CD4-positive, alpha-beta T cell treated with Interleukin-15 for 1 hour (primary cell): ENCODE data around the gene SELPLG.
"Not testable (repeated sequence)": the region's sequence is repeated elsewhere in the genome, so short reads cannot be mapped to it uniquely, and the experiment has no call there.

Experiments used
- DNase-seq: peaks from one replicate; pipeline ENCODE4 v3.0.0-alpha.2; 2020

Gene SELPLG

DNA sequence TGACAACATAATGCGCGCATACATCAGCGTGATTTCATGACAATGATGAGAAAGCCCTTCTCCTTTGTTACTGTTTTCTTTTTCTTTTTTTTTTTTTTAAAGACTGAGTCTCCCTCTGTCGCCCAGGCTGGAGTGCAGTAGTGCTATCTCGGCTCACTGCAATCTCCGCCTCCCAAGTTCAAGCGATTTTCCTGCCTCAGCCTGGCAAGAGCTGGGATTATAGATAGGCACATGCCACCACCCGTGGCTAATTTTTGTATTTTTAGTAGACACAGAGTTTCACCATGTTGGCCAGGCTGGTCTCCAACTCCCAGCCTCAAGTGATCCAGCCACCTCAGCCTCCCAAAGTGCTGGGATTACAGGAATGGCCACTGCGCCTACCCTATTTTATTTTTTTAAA is 20.9 kb upstream of the SELPLG start:
- not testable (repeated sequence) for DNase-seq

DNA sequence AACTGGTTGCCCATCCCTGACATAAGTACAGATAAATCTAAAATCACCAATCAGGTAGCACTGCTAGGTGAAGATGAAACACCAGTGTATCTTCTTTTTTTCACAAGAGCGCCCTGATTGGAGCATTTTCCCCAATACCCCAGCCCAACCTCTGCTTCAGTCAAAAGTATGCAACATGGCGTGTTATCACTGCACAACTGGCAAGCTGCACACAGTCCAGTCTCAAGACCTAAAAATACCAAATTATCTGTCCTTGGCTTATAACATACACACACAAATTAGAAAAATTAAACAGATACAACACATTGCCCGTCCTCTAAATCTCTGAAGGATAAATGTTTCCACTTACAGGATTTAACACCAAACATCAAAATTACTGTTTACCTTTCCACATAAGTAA is 20.2 kb upstream of the SELPLG start:
- DNase-seq, result no peak

DNA sequence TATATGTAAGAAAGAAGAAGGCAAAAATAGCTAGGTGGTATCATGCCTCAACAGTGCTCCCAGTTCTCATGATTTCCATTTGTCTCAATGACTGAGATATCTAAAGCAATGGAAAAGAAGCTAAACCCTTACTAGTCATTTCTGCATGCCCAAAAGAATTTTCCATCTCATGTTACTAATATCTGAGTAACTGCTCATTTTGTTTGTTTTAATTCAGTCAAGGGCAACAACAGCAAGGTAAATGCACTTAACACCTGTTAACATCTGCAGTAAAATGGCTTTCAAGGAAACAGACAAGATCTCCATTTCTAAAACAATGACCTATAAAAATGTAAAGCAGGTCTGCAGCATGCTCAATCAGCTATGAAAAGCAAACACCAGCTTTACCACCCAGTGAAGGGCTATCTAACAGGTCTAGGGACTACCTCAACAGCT is 19.4 kb upstream of the SELPLG start:
- no peak for DNase-seq

DNA sequence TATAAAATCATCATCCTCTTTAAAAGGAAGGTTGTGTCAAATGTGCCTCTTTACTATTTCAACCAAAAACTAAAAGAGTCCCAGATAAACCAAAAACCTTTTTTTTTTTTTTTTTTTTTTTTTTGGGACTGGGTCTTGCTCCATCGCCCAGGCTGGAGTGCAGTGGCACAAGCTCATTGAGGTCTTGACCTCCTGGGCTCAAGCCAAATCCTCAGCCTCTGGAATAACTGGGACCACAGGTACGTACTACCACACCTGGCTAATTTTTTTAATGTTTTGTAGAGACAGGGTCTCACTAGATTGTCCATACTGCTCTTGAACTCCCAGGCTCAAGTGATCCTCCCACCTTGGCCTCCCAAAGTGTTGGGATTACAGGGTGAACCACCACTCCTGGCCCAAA is 16.4 kb upstream of the SELPLG start:
- no peak for DNase-seq

DNA sequence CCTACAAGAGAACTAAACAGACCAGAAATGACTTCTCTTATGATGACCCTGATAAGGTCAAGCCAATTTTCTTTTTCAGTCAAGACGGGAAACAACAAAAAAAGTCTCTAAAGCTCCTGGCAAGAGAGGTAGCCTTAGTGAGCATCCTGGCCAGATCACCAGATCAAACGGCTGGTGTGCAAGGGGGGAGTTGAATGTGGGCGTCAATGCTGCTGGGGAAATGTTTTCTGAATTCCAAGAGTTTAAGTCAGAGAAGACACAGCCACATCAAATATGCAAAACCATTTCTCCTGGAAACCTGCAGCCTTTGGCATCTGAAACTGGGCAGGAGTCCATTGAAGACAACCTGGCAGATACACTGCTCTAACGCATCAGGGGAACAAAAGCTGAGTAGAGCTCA is 16.0 kb upstream of the SELPLG start:
- DNase-seq, result no peak

DNA sequence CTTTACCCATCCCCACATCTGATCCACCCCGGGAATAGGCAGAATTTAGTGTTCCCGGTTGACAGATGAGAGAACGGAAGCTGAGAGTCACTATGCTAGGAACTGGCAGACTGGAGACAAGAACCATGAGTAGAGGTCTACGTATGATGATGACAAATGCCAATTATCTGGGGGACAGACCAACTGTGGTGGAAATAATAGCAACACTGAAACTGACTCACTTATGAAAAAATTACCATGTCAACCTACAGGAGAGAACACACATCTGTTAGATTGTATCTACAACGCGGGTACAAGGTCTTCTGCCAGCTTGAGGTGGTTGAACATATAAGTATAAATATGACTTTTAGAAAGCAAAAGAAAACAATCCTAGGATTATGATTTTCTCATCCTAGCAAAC is 15.4 kb upstream of the SELPLG start:
- DNase-seq, result no peak

DNA sequence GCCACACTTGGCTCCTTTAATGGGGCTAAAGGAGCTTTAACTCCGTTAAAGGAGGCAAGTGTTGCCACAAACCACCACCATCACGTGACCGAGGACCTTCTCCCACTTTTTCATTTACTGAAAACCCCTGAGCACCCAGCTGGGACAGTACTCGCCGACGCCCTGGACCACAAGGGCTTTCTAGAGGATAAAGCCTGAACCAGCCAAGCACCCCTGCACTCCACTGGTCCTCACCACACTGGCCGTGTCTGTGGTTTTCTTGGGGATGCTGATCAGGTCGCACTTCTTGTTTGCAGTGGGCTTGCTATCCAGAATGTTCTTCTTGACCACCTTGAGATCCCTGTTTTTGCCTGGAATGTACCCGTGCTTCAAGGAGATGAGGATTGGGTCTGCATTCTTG is 14.7 kb upstream of the SELPLG start:
- no peak for DNase-seq

DNA sequence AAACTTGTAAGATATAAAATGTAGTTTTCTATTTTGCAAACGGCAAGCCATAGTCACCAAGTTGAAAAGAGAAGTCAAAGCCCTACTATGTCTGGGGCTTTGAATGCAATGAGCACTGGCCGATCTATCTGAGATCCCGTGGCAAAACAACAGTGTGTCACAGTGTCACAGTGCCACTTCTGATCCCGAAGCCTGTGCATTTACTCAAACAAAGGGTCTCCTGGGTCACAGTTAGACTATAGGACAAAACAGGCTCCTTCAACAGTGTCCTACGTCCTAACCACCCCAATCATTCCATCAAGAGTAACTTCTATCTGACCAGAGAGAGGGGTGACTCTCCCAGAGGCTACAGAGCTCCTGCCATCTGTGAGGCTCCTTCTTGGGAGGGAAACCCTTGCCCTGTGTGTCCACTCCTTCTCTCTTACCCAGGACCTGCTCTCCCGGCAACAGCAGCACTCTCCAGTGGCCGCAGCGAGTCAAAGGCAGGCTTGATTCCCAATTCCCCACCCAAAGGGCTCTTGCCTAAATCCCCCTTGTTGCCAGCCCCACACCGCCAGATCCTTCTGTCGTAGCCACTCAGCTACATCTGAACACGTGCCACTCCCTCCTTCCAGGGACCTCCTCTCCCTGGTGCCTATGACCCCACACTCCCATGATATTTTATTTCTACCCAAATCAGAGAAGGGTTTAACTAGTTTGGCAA is 14.0 kb upstream of the SELPLG start:
- DNase-seq, result no peak

DNA sequence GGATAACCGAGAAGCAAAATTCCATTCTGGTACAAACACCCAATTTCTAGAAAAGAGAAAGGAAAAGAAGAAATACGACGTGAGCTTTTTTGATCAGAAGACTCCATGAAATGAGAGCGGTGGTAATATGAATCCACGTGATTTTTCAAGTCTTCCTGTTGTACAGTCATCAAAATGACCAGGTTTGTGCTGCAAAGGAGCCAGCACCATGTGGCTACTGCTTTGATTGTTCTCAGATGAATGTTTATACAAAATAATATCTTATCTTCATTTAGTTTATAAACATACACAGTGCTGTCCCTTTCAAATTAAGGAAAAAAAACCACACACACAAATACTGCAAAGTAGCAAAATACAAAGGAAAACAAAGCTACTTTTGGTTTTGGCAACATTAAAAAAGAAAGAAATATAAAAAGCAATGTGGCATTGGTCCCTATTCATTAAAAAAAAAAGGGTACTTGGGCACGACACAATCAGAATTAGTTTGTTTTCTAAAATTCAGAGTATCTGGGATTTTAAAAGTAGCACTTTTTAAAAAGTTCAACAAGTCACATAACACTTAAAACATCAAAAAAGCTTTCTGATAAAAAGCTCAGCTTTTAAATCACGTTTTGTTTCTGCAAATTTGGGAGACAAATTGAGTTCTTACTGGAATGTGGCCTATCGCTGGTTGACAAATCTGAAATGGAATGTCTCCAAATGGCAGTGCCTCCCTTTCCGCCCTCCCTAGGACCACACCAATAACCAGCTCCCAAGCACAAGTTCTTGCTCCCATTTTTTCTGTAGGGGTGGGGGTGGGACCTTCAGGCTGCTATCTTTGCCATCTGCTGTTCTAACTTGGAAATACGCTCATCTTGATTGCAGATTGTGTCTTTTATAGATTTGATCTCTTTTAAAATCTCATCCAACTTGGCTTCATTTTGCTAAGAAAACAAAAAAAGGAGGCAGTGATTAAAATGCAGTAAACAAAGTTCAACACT is 13.2 kb upstream of the SELPLG start:
- DNase-seq, result no peak

DNA sequence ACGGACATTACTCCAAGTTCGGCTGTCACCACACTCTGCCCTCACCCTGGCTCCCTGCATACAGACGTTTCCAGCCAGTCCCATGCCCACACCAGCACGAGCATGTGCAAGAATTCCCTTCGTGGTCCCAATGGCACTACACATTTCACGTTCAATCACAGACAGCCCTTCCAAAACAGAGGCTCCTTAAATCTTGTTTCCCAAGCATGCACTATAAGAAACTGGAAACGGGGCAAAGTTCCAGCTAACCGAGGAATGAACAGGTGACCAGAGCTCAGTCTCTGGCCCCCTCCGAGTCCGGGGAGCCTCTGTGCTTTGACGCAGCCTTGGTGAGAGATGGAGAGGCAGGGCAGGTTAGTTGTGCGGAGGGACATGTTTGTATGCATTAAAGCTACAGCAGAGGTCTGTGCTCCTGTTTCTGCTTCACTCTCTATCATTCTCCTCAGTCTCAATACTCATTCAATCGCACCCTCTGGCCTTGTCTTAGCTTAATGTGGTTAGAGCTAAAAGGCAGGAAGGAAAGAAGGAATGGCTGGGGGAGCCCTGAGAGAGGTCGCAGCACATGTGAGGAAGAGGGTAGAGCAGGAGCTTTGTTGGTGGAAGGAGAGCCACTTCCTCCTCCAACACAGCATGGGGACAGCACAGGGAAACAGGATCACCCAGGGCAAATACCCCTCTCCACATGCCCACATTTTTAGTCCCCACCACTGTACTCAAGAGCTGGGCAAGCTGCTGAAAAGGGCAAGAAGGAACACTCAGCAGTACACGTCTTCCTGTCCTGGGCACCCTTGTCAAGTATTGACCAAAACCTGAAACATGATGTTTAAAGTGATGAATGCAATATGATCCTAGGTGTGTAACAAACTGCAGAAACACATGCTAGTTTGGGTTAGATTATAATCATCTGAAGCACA is 12.2 kb upstream of the SELPLG start:
- no peak for DNase-seq

DNA sequence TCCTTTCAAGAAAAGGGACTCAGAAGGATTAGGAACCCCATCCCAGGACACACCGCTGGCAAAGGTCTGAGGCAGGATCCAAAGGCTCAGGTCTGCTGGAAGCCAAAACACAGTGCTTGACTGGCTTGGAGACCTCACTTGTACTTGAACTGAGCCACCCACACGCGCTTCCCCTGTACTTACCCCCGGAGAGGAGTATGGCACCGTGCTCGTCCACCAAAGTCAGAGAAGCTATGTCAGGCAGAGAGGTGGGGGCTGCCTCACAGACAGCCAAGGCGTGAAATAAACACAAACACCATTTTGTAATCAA is 11.1 kb upstream of the SELPLG start:
- DNase-seq, result no peak

DNA sequence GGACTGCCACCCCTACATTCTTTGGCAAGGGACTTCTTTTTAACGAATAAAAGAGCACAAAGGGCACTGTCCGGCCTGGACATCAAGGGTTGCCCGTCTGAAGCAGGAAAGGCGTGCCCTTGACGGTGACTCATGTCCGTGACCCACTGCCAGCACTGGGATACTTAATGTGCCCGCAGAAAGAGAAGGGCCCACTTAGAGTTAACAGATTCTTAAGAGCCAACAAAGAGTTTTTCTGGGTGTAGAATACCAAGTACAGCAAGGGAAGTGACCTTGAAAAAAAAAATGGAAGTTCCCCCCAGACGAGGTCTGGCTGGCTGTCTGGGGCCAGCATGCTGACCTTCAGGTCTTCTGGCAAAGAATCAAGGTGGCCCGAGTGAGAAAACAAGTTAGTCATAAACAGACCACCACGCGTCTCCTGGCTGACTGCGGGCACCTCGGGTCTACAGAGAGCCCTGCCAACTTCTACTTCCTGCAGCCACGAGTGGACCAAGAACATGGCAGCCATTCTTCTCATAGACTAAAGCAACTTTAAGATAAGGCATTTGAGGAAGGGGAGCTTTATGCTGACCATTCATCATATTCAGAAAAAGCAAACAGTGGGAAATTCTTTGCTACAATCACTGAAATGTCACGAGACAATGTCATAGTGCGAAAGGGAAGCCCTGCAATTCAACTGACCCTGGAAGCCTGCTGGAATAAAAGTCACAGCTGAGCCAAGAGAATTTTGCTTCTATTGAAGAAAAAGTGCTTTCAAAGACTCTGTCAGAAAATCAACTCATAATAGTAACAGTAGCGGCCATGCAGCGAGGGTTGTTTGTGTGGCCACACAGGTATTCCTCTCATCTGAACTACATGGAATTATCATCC is 10.5 kb upstream of the SELPLG start:
- no peak for DNase-seq

DNA sequence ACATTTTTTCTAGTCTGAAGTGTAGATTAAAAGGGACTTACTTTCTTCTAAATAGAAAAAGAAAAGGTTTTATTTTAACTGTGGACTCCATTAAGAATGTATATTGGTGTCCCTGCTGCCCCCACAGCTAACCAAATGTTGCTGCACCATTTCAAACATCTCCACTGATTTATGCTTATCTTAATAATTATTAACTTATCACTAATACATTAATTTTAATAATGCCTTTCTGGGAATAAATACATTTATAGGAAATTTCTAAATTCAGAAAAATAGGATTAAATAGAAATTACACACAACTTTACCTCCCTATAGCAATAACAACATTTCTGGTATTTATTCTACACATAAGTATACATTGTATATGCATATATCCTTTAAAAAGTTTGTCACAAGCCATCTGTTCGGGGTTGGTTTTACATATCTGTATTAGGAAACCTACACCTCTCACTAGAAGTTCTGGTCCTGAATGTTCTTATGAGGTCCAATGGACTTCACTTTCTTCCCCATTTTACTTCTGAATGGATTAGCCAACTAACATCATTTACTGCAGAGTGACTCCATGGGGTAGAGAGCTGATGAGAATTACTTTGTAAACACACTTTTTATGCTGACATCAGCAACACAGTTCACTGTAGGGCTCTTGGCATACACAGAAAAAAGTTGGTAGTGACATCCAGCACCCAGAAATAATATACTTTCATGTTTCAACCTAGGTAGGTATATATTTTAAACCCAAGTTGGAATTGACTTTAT is 9.4 kb upstream of the SELPLG start:
- DNase-seq, result no peak

DNA sequence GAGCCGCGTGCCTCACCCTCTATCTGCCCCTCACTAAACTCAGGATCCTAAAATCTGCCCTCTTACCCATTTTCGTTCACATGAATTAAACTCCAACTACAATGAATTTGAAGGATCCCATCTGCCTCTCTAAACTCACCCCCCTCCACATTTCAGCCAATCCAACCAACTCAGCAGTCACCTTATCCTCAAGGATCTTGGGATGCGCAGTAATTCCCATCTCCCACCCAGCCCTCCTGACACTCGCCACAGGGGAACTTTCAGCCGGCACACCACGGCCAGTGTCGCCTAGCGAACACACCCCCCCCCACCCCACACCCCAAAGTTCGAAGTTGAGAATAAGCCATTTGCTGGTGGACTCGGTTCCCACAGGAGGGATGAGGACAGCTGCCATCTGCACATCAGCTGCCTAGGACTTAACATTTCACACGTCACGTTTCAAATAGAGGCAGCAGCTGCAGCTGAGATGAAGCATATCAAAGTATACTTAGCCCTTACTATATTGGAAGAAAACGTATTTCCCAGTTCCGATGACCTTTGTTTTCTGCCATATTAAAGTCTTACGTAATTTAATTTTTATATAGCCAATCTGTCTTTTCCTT is 8.7 kb upstream of the SELPLG start:
- no peak for DNase-seq

DNA sequence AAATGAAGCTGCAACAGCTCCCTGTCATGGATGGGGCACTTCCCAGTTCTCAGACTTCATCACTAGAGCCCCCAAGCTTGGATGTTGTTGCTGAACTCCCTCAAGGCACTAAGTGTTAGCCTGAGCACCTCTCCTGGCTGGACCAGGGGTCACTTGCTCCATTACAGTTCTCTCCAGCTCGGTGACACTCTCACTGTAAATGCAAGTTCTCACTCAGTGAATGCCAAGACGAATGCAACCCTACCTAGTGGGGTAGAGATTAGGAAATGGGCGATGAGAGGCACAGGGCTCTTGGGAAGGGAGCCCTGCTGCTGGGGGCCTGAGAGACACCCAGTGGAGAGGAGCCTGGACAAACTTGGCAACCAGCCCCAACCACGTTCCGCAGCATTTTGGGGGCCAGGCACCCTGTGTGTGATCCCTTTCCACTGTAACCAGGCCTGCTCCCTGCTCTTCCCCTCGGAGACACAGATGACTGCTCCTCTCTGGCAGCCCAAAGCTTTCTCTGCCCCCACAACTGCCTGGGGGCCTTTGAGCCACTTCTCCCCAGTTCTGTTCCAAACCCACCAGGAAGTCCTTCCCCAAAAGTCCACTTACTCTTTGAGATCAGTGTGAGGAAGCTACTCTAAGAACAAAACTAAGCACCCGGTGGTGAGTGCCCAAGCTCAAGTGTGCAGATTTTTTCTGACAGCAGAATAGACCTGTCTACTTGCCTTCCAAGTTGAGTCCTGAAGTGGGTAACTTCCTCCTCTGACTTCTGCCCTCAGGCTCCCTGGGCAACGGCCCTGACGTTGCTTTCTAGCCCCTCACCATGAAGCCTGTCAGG is 8.0 kb upstream of the SELPLG start:
- no peak for DNase-seq

DNA sequence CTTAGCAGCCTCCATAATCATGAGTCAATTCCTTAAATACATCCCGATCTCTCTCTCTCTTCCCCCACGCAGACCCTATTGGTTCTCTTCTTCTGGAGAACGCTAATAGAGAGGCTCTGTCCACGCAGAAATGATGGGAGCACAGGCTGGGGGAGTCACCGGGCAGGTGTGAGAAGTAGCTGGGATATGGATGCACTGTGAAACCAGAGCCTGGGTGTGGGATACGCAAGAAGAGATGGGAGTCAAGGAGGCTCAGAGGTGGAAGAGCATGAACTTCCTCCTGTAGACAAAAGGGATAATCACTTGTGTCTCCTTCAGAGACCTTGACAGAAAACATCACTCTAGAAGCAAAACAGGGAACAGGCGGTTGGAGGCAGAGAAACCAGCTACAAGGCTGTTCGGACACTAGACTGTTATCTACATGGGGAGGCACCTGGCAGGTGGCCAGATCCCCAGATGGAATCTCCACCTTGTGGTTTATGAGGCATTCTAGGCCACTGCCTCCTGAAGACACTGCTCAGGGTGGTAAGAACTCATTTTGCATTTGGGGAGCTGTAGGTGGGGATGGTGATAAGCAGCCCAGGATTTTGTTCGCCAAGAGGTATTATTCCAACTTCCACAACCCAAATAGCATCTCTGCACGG is 7.2 kb upstream of the SELPLG start:
- no peak for DNase-seq

DNA sequence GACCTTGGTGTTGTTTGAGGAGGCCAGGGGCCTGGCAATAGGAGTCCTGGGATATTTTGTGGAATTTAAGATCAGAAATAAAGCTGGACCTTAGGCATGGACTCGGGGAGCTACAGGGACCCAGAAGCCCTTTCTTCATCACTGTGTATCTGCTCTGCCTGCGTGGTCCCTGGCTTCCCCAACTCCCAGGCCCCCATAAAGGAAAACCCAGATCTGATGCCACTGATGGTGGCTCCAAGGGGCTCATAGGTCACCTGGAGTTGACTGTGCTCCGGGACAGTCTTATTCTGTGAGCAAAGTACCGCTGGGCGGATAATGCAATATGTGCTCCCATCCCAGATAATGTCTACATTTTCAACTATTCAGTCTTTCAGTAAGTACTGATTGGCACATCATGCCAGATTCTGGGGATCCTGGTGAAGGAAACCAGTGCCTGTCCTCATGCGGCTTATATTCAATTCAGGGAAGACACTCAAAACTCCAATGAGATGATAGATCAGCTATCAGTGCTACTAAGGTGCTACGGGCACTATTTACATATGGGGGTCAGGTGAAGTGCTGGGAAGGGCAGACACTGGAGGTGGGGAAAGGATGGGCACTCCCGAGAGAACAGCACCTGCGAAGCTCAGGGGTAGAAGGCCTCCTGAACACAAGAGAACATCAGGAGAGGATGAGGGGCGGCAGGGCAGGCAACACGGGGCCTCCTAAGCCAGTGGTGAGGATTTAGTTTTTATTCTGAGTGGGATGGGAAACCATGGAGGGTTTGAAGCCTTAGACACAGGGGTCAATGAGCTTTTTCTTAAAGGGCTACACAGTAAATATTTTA is 5.5 kb upstream of the SELPLG start:
- no peak for DNase-seq

DNA sequence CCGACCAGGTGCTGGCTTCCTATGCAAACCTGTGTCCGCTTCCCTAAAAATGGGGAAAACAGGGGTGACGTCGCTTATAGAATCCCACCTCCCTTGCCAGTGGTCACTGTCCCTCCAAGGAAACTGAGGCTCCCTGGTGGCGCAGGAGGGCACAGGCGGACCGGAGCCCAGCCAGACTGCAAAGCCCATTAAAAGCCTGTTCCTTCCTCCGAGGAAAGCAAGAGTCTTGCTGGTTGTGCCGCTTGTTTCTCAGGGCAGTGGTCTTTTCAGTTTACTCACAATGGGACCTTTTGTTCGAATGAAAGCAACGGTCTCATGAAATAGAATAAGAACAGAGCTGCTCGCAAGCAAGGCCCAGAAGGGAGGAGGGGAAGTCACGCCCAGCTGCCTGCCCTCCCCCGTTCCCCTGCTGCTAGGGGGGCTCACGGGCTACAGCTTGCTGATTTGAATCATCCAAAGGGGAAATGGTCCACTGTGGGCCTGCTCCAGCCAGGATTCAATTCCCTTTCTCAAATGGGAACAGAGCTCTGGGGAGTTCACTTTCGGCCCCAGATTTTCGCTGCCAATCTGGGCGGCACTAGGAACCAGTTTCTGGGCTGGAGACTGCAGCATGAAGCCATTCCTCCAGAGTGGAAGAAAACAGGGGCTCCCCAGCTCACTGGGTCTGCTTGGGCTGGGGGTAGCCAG is 4.6 kb upstream of the SELPLG start:
- DNase-seq, result peak; percentile 35
